H9 (cell line): ENCODE results near the gene CMTM5. TPM values are rescaled to one million over a fixed set of nuclear protein-coding genes. Genes with fewer than 3 reads are reported as not detected.

Experiments
- DNase-seq: peaks from one replicate; pipeline ENCODE4 v3.0.0-alpha.2; 2017
- H2AFZ ChIP-seq: one replicate; pipeline ENCODE4 v1.6.1; 2013; ENCODE audit warnings: mild to moderate bottlenecking, low read length, control low read depth, moderate library complexity
- H2AK5ac ChIP-seq: 2 replicates; pipeline ENCODE4 v1.6.1; 2013; ENCODE audit warnings: low read length, control low read depth, mixed read lengths; ENCODE audit not compliant: insufficient read length
- H2BK120ac ChIP-seq: one replicate; pipeline ENCODE4 v1.6.1; 2013; ENCODE audit warnings: low read depth, mild to moderate bottlenecking, low read length, control low read depth, inconsistent platforms; ENCODE audit not compliant: poor library complexity, severe bottlenecking
- H2BK12ac ChIP-seq: 2 replicates; pipeline ENCODE4 v1.6.1; 2013; ENCODE audit warnings: low read length, control low read depth, mixed read lengths, low read depth; ENCODE audit not compliant: insufficient read length
- H2BK15ac ChIP-seq: 2 replicates; pipeline ENCODE4 v1.6.1; 2013; ENCODE audit warnings: low read depth, low read length, control low read depth
- H2BK20ac ChIP-seq: one replicate; pipeline ENCODE4 v1.6.1; 2013; ENCODE audit warnings: low read depth, mild to moderate bottlenecking, low read length, control low read depth, inconsistent platforms; ENCODE audit not compliant: poor library complexity, severe bottlenecking
- H2BK5ac ChIP-seq: 2 replicates; pipeline ENCODE4 v1.6.1; 2013; ENCODE audit warnings: low read length, control low read depth, mixed read lengths; ENCODE audit not compliant: insufficient read length
- H3K14ac ChIP-seq: 2 replicates; pipeline ENCODE4 v1.6.1; 2013; ENCODE audit warnings: low read length, control low read depth; ENCODE audit not compliant: insufficient read depth
- H3K18ac ChIP-seq: 2 replicates; pipeline ENCODE4 v1.6.1; 2013; ENCODE audit warnings: low read depth, mild to moderate bottlenecking, mixed read lengths, low read length, control low read depth; ENCODE audit not compliant: insufficient read length
- H3K23ac ChIP-seq: 2 replicates; pipeline ENCODE4 v1.6.1; 2013; ENCODE audit warnings: low read length, control low read depth, mixed read lengths, low read depth; ENCODE audit not compliant: insufficient read length
- H3K23me2 ChIP-seq: 2 replicates; pipeline ENCODE4 v1.6.1; 2013; ENCODE audit warnings: low read depth, mild to moderate bottlenecking, mixed read lengths, low read length, control low read depth; ENCODE audit not compliant: insufficient read length, poor library complexity, severe bottlenecking
- H3K27ac ChIP-seq: 2 replicates; pipeline ENCODE4 v1.5.1; 2013; ENCODE audit warnings: low read length, control low read depth, mixed read lengths, low read depth; ENCODE audit not compliant: insufficient read length
- H3K27me3 ChIP-seq: 2 replicates; pipeline ENCODE4 v1.6.1; 2013; ENCODE audit warnings: low read length, control low read depth, inconsistent platforms; ENCODE audit not compliant: insufficient read depth
- H3K4ac ChIP-seq: 2 replicates; pipeline ENCODE4 v1.6.1; 2013; ENCODE audit warnings: low read depth, mild to moderate bottlenecking, control low read depth, inconsistent platforms, low read length, moderate library complexity
- H3K4me1 ChIP-seq: 2 replicates; pipeline ENCODE4 v1.6.1; 2013; ENCODE audit warnings: low read length, control low read depth, inconsistent platforms; ENCODE audit not compliant: insufficient read depth
- H3K4me2 ChIP-seq: 2 replicates; pipeline ENCODE4 v1.6.1; 2013; ENCODE audit warnings: low read length, control low read depth, mixed read lengths; ENCODE audit not compliant: insufficient read length, insufficient read depth
- H3K56ac ChIP-seq: 2 replicates; pipeline ENCODE4 v1.6.1; 2013; ENCODE audit warnings: low read depth, mild to moderate bottlenecking, mixed read lengths, low read length, control low read depth; ENCODE audit not compliant: insufficient read length
- H3K79me1 ChIP-seq: 2 replicates; pipeline ENCODE4 v1.6.1; 2013; ENCODE audit warnings: low read depth, mild to moderate bottlenecking, moderate library complexity, low read length, control low read depth, inconsistent platforms; ENCODE audit not compliant: insufficient read depth, poor library complexity, severe bottlenecking
- H3K79me2 ChIP-seq: 2 replicates; pipeline ENCODE4 v1.6.1; 2013; ENCODE audit warnings: low read length, control low read depth, inconsistent platforms; ENCODE audit not compliant: insufficient read depth
- H3K9ac ChIP-seq: 2 replicates; pipeline ENCODE4 v1.6.1; 2013; ENCODE audit warnings: low read length, control low read depth, mixed read lengths; ENCODE audit not compliant: insufficient read length; ENCODE audit errors: extremely low read depth
- H3K9me3 ChIP-seq: one replicate; pipeline ENCODE4 v1.6.1; 2013; ENCODE audit warnings: low read depth, low read length, inconsistent platforms; ENCODE audit not compliant: control insufficient read depth
- H3T11ph ChIP-seq: one replicate; pipeline ENCODE4 v1.6.1; 2013; ENCODE audit warnings: mild to moderate bottlenecking, low read length, control low read depth, inconsistent platforms
- H4K20me1 ChIP-seq: one replicate; pipeline ENCODE4 v1.6.1; 2013; ENCODE audit not compliant: control insufficient read depth, insufficient read length, insufficient read depth
- H4K5ac ChIP-seq: 2 replicates; pipeline ENCODE4 v1.6.1; 2013; ENCODE audit warnings: low read depth, mild to moderate bottlenecking, mixed read lengths, low read length, control low read depth; ENCODE audit not compliant: insufficient read length
- H4K8ac ChIP-seq: replicated peaks from 2 replicates; pipeline ENCODE4 v1.6.1; 2013; ENCODE audit warnings: low read length, control low read depth, mixed read lengths, low read depth; ENCODE audit not compliant: insufficient read length
- H4K91ac ChIP-seq: 2 replicates; pipeline ENCODE4 v1.6.1; 2013; ENCODE audit warnings: low read depth, mild to moderate bottlenecking, moderate library complexity, mixed read lengths, low read length, control low read depth; ENCODE audit not compliant: insufficient read length
- H3K27ac Mint-ChIP-seq, 3 experiments: 2 replicates in 2 of 3; 3 replicates in 1 of 3; pipeline ENCODE4 v1.8.0; 2020 to 2021; ENCODE audit warnings: mixed read lengths in 3 of 3, mild to moderate bottlenecking in 1 of 3, moderate library complexity in 1 of 3
- H3K27me3 Mint-ChIP-seq: 2 replicates; pipeline ENCODE4 v1.8.0; 2021; ENCODE audit warnings: low read depth, mild to moderate bottlenecking, moderate library complexity, mixed read lengths
- H3K36me3 Mint-ChIP-seq, 3 experiments: 2 replicates in 2 of 3; 3 replicates in 1 of 3; pipeline ENCODE4 v1.8.0; 2020 to 2021; ENCODE audit warnings: low read depth in 3 of 3, mixed read lengths in 3 of 3; ENCODE audit not compliant: insufficient read depth in 1 of 3
- H3K4me1 Mint-ChIP-seq, 2 experiments: 2 replicates each; pipeline ENCODE4 v1.8.0; 2020; ENCODE audit warnings: mixed read lengths in 2 of 2
- H3K4me3 Mint-ChIP-seq, 2 experiments: 2 replicates in 1 of 2; 3 replicates in 1 of 2; pipeline ENCODE4 v1.8.0; 2020 to 2021; ENCODE audit warnings: mild to moderate bottlenecking in 2 of 2, mixed read lengths in 2 of 2, moderate library complexity in 1 of 2
- H3K9me3 Mint-ChIP-seq, 2 experiments: 2 replicates in 1 of 2; 3 replicates in 1 of 2; pipeline ENCODE4 v1.8.0; 2020; ENCODE audit warnings: mild to moderate bottlenecking in 2 of 2, mixed read lengths in 2 of 2, moderate library complexity in 1 of 2
- WGBS: extraction: QIAGEN DNeasy Blood & Tissue Kit; methylation state at CpG from one replicate; pipeline ENCODE4 v1.1.7; 2013; ENCODE audit warnings: missing lambda C conversion rate, low lambda C conversion rate, mixed read lengths; ENCODE audit not compliant: insufficient read length; ENCODE audit errors: extremely low coverage; 5-methylcytosine and 5-hydroxymethylcytosine counted together
- total RNA-seq: library from RNA; stranded (reverse); gene quantifications from 2 replicates; pipeline ENCODE4 v1.2.1, GENCODE V29; 2021
- TF ChIP-seq, protein P1 (sequence below): fragments of 200-600 bp; sonication (generic); conservative IDR thresholded peaks from 3 replicates; pipeline ENCODE4 v1.8.0; 2021; ENCODE audit warnings: antibody characterized with exemption, mild to moderate bottlenecking

CMTM5 gene
- total RNA-seq, 1 experiment from 2014 or later = not detected

GRCh38 chr14:23366426-23366921 is 10.4 kb upstream of the CMTM5 start:
- Histone ChIP-seq H3K79me1 (no peaks in the 10 kb centered on the region), H3K9me3 (no peaks in the 10 kb centered on the region), H3K27ac (no peak overlapping the region), H2BK120ac (no peak overlapping the region), H3K4me1 (peaks cover 4% of the 10 kb centered on the region; the same call in 1 of the 2 replicates), H2BK15ac (no peak overlapping the region), H4K8ac (no peak overlapping the region), H3K56ac (no peak overlapping the region), H3K18ac (no peak overlapping the region), H2BK12ac (no peak overlapping the region), H3K27me3 (no peaks in the 10 kb centered on the region; the same call in 1 of the 2 replicates), H3K23ac (no peak overlapping the region), H2AFZ (no peak overlapping the region), H2AK5ac (no peak overlapping the region), H3K23me2 (peaks cover 23% of the 10 kb centered on the region), H3K9ac (no peak overlapping the region), H3K4me2 (peak overlapping the region; percentile 56), H2BK5ac (no peak overlapping the region), H4K20me1 (no peaks in the 10 kb centered on the region), H3K14ac (peak overlapping the region; percentile 9; the same call in 1 of the 2 replicates), H3T11ph (no peak overlapping the region), H3K4ac (no peak overlapping the region), H2BK20ac (no peak overlapping the region), H4K5ac (no peak overlapping the region), H4K91ac (no peak overlapping the region), H3K79me2 (no peaks in the 10 kb centered on the region)
- H3K27ac Mint-ChIP-seq = peak overlapping the region; percentile 70 to 96 (median 94)
- peaks cover 0 to 2% of the 10 kb centered on the region in 2 experiments; a peak in 1 of 5 replicates for H3K9me3 Mint-ChIP-seq
- TF ChIP-seq, protein P1, sequence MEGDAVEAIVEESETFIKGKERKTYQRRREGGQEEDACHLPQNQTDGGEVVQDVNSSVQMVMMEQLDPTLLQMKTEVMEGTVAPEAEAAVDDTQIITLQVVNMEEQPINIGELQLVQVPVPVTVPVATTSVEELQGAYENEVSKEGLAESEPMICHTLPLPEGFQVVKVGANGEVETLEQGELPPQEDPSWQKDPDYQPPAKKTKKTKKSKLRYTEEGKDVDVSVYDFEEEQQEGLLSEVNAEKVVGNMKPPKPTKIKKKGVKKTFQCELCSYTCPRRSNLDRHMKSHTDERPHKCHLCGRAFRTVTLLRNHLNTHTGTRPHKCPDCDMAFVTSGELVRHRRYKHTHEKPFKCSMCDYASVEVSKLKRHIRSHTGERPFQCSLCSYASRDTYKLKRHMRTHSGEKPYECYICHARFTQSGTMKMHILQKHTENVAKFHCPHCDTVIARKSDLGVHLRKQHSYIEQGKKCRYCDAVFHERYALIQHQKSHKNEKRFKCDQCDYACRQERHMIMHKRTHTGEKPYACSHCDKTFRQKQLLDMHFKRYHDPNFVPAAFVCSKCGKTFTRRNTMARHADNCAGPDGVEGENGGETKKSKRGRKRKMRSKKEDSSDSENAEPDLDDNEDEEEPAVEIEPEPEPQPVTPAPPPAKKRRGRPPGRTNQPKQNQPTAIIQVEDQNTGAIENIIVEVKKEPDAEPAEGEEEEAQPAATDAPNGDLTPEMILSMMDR = no peak
- peak; percentile 92 for DNase-seq
- H3K36me3 Mint-ChIP-seq = peaks cover 7 to 18% (median 10%) of the 10 kb centered on the region in 3 experiments; a peak in 6 of 7 replicates
- no CpG with 5 or more reads among the region's 34 CpGs for WGBS
- H3K27me3 Mint-ChIP-seq = peaks cover 44% of the 10 kb centered on the region
- peaks cover 27 to 33% of the 10 kb centered on the region in 2 experiments for H3K4me1 Mint-ChIP-seq
- H3K4me3 Mint-ChIP-seq = peak overlapping the region; percentile 69 to 83
